Right forelimb (tissue), 1 donor: ENCODE measurements around the gene PKD2L2.
"Not testable (repeated sequence)": the region's sequence is repeated elsewhere in the genome, so short reads cannot be mapped to it uniquely, and the experiment has no call there.

ENCODE experiments used
- DNase-seq: peaks from one replicate; pipeline ENCODE4 v3.0.0-alpha.2; 2018

The PKD2L2 gene

DNA sequence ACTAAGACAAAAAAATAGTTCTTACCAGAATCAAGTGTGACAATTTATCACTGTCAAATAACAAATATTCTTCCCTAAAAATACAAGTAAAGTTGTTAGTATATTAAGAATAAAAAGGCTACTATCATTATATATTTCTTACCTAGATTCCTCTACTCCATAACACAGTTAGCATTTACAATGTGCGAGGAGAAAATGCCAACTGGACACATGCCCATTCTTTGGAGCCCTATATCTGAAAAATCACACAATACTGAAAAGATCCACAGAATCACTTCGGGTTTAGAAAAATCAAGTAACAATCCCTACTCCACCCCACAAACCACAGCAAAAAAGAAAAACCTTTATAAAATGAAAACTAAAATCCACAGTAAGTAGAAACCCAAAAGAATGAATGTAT is 70.9 kb downstream of the PKD2L2 start:
- DNase-seq = no peak

DNA sequence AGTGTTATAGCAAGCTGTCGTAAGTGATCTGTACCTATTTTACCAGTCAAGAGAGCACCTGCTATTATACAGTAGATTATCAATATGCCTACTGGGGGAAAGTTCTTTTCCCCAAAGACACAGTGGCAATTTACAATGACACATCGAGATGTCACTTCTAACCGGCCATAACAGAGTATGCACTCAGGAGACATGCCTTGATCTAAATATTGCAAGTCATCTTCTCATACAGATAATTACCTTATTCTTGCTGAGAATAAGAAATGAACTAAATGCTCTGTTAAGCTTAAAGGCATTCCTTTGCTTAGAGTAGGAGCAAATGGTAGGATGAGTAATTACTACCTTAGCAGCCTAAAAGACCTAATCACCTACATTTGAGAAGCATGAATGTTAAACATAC is 71.6 kb downstream of the PKD2L2 start:
- DNase-seq = no peak

DNA sequence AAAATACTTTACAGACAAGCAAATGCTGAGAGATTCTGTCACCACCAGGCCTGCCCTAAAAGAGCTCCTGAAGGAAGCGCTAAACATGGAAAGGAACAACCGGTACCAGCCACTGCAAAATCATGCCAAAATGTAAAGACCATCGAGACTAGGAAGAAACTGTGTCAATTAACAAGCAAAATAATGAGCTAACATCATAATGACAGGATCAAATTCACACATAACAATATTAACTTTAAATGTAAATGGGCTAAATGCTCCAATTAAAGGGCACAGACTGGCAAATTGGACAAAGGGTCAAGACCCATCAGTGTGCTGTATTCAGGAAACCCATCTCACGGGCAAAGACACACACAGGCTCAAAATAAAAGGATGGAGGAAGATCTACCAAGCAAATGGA is 81.1 kb downstream of the PKD2L2 start:
- DNase-seq = not testable (repeated sequence)

DNA sequence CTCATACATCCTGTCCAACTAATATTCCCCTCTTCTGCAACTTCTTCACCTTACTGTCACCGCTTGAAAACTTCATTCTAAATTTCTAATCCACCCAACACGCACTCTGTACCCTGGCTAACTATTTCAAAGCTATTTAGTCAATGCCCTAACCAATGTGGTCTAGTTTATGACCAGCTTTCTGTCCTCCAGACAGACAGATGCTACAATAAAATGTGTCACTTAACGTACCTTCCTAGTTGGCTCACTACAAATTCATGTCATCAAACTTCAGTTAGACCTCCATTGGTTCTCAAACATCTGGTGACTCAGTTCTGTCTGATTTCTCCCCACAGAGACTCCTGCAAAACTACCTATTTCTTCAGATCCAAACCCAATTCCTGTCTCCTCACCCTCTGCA is 86.0 kb downstream of the PKD2L2 start:
- no peak for DNase-seq

DNA sequence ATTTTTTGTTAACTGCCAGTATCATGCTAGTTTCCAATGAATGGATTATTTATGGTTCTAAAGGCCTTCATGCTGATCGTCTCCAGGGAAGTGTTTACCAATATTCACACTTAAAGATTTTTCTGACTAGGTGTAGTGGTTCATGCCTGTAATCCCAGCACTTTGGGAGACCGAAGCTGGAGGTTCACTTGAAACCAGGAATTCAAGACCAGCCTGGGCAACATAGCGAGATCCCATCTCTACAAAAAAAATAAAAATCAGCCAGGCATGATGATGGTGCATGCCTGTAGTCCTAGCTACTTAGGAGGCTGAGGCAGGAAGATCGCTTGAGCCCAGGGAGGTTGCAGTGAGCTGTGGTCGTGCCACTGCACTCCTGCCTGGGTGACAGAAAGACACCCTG is 100.2 kb downstream of the PKD2L2 start:
- no peak for DNase-seq
